Tibial artery (tissue), 4 donors: Measurements from ENCODE around the gene CFAP119.

Source experiments
- DNase-seq, 2 donors: peaks; one replicate each; pipeline ENCODE4 v3.0.0-alpha.2; 2019
- H3K27ac ChIP-seq, 2 donors: fragments of 200-600 bp; sonication (generic) in 1 of 2; 1 replicate in 1 of 2; 2 replicates in 1 of 2; pipeline ENCODE4 v1.5.1; 2018 to 2019; ENCODE audit warnings: mild to moderate bottlenecking in 1 of 2
- H3K27me3 ChIP-seq, 2 donors: fragments of 200-600 bp; sonication (generic) in 1 of 2; one replicate each; pipeline versions ENCODE4 v1.5.1 to v1.6.0; 2016 to 2019
- H3K36me3 ChIP-seq, 3 donors: fragments of 200-600 bp; sonication (generic) in 2 of 3; one replicate each; pipeline ENCODE4 v1.5.1; 2016 to 2019; ENCODE audit warnings: mild to moderate bottlenecking in 2 of 3
- H3K4me1 ChIP-seq, 4 donors: fragments of 200-600 bp; sonication (generic) in 2 of 4; 1 replicate in 3 of 4; 2 replicates in 1 of 4; pipeline ENCODE4 v1.5.1; 2016 to 2019
- H3K4me3 ChIP-seq, 2 donors: fragments of 200-600 bp; sonication (generic) in 1 of 2; 1 replicate in 1 of 2; 2 replicates in 1 of 2; pipeline ENCODE4 v1.5.1; 2018 to 2019; ENCODE audit warnings: mild to moderate bottlenecking in 2 of 2
- H3K9me3 ChIP-seq, 3 donors: fragments of 200-600 bp; sonication (generic) in 1 of 3; one replicate each; pipeline ENCODE4 v1.5.1; 2016 to 2019
- intact Hi-C: fragments of 100-400 bp; cut with DNase I; formaldehyde crosslinking; loops from one replicate; pipeline ENCODE4 v1.15.0; 2023; ENCODE audit warnings: low total_unique reads
- TF ChIP-seq, protein P1 (sequence below), 2 experiments: fragments of 200-600 bp in 1 of 2; fragments of 450-650 bp in 1 of 2; IDR thresholded peaks; one replicate each; pipeline ENCODE4 v1.5.1; 2017 to 2019; ENCODE audit warnings: antibody characterized with exemption in 2 of 2, mild to moderate bottlenecking in 1 of 2, moderate library complexity in 1 of 2

CFAP119 gene

DNA sequence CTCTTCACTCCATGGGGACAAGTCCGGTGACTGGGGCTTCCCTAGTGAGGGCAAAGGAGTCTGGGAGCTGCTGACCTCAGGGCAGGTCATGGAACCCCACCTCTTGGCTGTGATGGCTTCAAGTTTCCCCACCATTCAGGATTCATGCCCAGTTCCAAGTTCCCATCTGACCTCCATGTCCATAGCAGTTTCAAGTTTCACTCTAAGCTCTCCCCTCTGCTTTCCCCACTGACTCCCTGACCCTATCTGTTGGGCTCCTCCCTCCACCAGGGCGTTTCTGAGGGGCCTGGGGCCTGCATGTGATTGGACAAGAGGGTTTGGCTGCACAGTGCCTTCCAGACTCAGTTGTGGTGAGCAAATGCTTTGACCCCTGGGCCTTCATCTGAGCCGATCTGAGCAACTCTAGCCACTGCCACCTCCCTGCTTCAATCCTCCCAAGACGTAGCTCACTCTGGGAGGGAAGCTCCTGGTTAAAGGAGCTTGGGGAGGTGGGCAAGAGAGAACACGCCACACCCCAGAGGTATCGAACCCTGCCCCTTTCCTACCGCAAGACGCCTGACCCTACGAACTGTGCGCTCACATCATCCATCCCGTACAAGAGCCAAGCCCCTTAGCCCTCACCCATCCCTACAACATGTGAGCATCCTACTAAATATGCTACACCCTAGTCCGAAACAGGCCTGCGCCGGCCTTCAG is 16.8 kb upstream of the CFAP119 start:
- TF ChIP-seq, protein P1, sequence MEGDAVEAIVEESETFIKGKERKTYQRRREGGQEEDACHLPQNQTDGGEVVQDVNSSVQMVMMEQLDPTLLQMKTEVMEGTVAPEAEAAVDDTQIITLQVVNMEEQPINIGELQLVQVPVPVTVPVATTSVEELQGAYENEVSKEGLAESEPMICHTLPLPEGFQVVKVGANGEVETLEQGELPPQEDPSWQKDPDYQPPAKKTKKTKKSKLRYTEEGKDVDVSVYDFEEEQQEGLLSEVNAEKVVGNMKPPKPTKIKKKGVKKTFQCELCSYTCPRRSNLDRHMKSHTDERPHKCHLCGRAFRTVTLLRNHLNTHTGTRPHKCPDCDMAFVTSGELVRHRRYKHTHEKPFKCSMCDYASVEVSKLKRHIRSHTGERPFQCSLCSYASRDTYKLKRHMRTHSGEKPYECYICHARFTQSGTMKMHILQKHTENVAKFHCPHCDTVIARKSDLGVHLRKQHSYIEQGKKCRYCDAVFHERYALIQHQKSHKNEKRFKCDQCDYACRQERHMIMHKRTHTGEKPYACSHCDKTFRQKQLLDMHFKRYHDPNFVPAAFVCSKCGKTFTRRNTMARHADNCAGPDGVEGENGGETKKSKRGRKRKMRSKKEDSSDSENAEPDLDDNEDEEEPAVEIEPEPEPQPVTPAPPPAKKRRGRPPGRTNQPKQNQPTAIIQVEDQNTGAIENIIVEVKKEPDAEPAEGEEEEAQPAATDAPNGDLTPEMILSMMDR (IDR thresholded peaks at IDR 0.05): no peak
- no peaks in the 10 kb centered on the region for H3K9me3 ChIP-seq
- intact Hi-C loops: no loop called here
- H3K4me1 ChIP-seq: peaks cover 0 to 28% (median 14%) of the 10 kb centered on the region in 4 donors
- no peak for DNase-seq
- H3K36me3 ChIP-seq: peaks cover 22 to 47% (median 26%) of the 10 kb centered on the region in 3 donors
- no peak overlapping the region for H3K27ac ChIP-seq
- H3K27me3 ChIP-seq: no peaks in the 10 kb centered on the region
- no peak overlapping the region for H3K4me3 ChIP-seq

DNA sequence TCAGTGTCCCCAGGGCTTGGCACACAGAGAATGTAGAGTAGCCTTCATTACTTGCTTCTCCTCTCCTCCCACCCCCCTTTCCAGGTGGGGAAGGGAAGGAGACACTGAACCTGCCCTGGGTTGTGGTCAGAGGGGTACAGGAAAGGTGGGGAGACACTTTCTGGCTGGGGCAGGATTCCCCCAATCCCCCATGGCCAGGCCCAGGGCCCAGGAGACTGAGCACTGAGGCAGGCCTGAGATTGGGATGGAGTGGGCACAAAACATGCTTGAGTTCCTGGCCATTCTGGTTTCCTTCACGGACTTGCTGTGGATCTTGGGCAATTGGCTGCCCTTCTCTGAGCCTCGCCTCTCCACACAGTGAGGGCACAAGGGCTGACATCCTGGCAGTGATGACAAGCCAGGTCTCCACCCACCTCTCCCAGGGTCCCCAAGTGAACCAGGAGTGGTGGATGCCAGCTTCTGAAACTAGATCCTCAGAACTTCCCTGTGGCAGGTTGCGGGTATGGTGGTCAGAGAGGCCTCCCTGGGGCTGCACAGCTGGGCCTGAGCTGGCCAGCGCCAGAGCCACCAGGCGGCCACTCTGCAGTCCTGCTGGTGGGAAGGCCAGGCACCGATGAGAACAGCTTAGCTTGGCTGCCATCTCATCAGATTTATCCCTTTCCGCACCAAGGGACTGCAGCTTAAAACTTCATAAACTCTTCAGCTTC is 15.9 kb upstream of the CFAP119 start:
- Histone ChIP-seq H3K9me3 (no peaks in the 10 kb centered on the region), H3K27ac (no peak overlapping the region), H3K27me3 (no peaks in the 10 kb centered on the region), H3K36me3 (peaks cover 20 to 47% (median 25%) of the 10 kb centered on the region in 3 donors), H3K4me3 (no peak overlapping the region), H3K4me1 (peaks cover 0 to 28% (median 14%) of the 10 kb centered on the region in 4 donors)
- TF ChIP-seq, protein P1 (IDR thresholded peaks at IDR 0.05): no peak
- no peak for DNase-seq
- intact Hi-C loops: no loop called here

DNA sequence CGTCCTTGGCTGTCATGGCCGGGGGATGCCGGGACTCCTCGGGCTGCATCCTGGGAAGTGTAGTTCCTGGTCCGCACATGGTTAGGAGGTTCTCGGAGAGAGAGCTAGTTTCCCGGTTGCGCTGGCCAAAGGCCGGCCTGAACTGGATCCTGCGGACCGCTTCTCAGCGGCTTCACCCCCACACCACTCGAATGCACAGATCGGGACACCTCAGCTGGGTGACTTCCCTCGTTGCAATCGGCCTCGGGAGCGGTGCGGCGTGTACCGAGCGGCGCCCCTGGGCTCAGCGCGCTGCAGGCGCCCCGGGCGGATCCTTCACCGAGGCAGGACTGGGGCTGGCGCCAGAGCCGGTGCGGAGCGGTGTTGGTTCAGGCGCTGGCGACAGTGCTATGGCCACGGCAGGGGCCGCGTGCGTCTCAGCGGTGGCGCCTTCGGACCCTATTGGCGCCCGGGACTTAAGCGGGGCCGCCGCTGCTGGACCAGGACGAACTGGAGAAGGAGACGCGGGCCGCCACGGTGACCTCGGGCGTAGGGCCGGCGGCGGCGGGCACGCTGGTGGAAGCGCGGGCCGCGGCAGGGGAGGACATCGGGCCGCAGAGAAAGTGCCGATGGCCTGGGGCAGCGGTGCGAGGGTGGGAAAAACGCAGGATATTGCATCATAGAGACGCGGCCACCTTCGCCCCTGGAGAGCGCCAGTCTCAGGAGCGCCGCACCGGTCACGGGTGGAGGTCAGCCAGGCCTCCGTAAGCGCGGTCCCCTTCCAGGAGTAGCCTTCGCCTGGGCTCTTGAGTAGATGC is 13.7 kb upstream of the CFAP119 start:
- Histone ChIP-seq H3K27ac (peak overlapping the region; percentile 82 to 83), H3K27me3 (no peaks in the 10 kb centered on the region), H3K4me1 (peaks cover 0 to 28% (median 14%) of the 10 kb centered on the region in 4 donors), H3K36me3 (peaks cover 31 to 48% (median 32%) of the 10 kb centered on the region in 3 donors), H3K9me3 (no peaks in the 10 kb centered on the region), H3K4me3 (peak overlapping the region; percentile 74 to 77)
- peak; percentile 82 to 89 for DNase-seq
- intact Hi-C loops: no loop called here
- TF ChIP-seq, protein P1 (IDR thresholded peaks at IDR 0.05): no peak

DNA sequence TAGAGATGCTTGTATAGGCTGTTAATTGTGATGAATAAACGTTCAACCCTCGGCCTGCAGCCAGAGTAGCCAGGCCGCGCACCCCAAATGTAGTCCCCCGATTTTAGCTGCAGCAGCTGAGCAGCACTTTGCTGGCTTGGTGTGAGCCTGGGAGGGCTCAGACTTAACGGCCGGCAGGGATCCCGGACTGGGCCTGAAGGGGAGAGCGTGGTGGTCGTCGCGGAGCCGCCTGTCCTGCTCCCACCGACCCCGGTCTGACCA is 13.2 kb upstream of the CFAP119 start:
- Histone ChIP-seq H3K27me3 (no peaks in the 10 kb centered on the region), H3K36me3 (peaks cover 36 to 48% (median 38%) of the 10 kb centered on the region in 3 donors), H3K4me3 (peak overlapping the region; percentile 74 to 77), H3K9me3 (no peaks in the 10 kb centered on the region), H3K4me1 (peaks cover 0 to 28% (median 14%) of the 10 kb centered on the region in 4 donors), H3K27ac (peak overlapping the region; percentile 82 to 83)
- DNase-seq: no peak
- intact Hi-C loops: no loop called here
- TF ChIP-seq, protein P1 (IDR thresholded peaks at IDR 0.05): no peak

DNA sequence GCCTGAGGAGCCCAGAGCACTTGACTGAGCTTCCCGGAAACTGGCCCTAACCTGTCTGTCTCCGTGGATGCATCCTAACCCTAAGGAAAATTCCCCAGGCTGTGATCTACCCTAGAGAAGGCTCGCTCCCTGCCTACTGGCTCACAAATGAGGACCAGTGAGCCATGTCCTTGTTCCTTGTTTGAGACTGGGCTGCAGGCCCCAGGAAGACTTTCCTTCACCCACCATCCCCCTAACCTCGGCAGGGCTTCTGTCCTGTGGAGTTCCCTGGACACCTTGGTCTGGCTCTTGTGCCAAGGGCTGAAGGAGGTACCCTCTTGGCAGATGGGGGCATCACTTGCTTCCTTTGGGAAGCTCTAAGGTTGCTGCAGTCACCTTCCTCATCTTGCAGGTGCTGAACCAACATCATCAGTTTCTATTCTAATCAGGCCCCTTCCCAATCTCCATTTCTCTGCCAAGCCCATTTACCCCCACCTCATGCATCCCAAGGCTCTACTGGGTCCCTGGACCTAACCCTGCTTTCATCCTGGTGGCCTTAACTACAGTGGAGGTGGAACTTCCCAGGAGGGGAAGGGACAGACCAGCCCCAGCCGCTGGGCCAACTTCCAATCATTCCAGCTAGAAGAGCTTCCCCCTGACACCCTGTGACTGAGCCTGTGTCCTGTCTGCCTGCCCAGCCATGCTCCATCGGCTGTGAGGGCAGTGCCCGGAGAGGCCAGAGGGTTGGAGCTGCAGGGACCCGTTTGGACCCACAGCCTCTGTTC is 12.7 kb upstream of the CFAP119 start:
- peaks cover 41 to 50% (median 43%) of the 10 kb centered on the region in 3 donors for H3K36me3 ChIP-seq
- intact Hi-C loops: no loop called here
- peaks cover 0 to 28% (median 14%) of the 10 kb centered on the region in 4 donors for H3K4me1 ChIP-seq
- no peak for DNase-seq
- H3K27ac ChIP-seq: peak overlapping the region; percentile 82 to 83
- no peaks in the 10 kb centered on the region for H3K27me3 ChIP-seq
- TF ChIP-seq, protein P1 (IDR thresholded peaks at IDR 0.05): no peak
- H3K9me3 ChIP-seq: no peaks in the 10 kb centered on the region
- H3K4me3 ChIP-seq: peak overlapping the region; percentile 74 to 77
